Endothelial cell of umbilical vein (primary cell): Measurements from ENCODE around the gene PTPN12. TPM values are rescaled to one million over a fixed set of nuclear protein-coding genes. Genes with fewer than 3 reads are reported as not detected.

Experiments used
- BruUV-seq: library from RNA; stranded (reverse); fragments of 400-500 nt; replicated peaks from 2 replicates; lab custom pipeline; 2021; lab: Mats Ljungman, UMichigan
- CTCF ChIA-PET: fragments of 300-600, 350-600 bp; sonication (Branson Sonifier 250); formaldehyde crosslinking; loops from one replicate; lab custom pipeline; 2021; ENCODE audit warnings: antibody characterized with exemption, inconsistent platforms; lab: Charles Lee
- POLR2A ChIA-PET: fragments of 300-600, 350-600 bp; sonication (Branson Sonifier 250); formaldehyde crosslinking; loops from one replicate; lab custom pipeline; 2021; ENCODE audit warnings: antibody characterized with exemption, inconsistent platforms; lab: Charles Lee
- DNase-seq: peaks from one replicate; pipeline ENCODE4 v3.0.0-alpha.2; 2011; ENCODE audit warnings: low read depth, low spot score
- FAIRE-seq: peaks from 2 replicates; lab custom pipeline; 2011; peaks lifted over from hg19 to GRCh38; lab: Jason Lieb, UNC
- H2AFZ ChIP-seq: 2 replicates; pipeline ENCODE4 v1.6.0; 2012; ENCODE audit warnings: low read depth, low read length, control low read depth, inconsistent platforms
- H3K27ac ChIP-seq: 2 replicates; pipeline ENCODE4 v1.5.1; 2011; ENCODE audit warnings: low read depth, mild to moderate bottlenecking, control low read depth, low read length, moderate library complexity; ENCODE audit not compliant: insufficient read depth
- H3K27me3 ChIP-seq, 2 experiments: 2 replicates each; pipeline versions ENCODE4 v1.6.0 to v1.6.1; 2011; ENCODE audit warnings: low read length in 2 of 2, mixed read lengths in 1 of 2; ENCODE audit not compliant: control insufficient read depth in 2 of 2, insufficient read depth in 2 of 2
- H3K36me3 ChIP-seq, 2 experiments: 2 replicates in 1 of 2; 3 replicates in 1 of 2; pipeline ENCODE4 v1.5.1; 2011; ENCODE audit warnings: low read length in 2 of 2, mild to moderate bottlenecking in 1 of 2, moderate library complexity in 1 of 2; ENCODE audit not compliant: control insufficient read depth in 2 of 2, insufficient read depth in 2 of 2; ENCODE audit errors: extremely low read depth in 1 of 2
- H3K4me1 ChIP-seq: 3 replicates; pipeline ENCODE4 v1.5.1; 2011; ENCODE audit warnings: mild to moderate bottlenecking, low read length; ENCODE audit not compliant: control insufficient read depth, insufficient read depth; ENCODE audit errors: extremely low read depth
- H3K4me2 ChIP-seq: 2 replicates; pipeline ENCODE4 v1.6.1; 2011; ENCODE audit warnings: low read length, control low read depth, mixed read lengths; ENCODE audit not compliant: insufficient read depth
- H3K4me3 ChIP-seq, 3 experiments: fragments of 200-600 bp in 1 of 3; sonication (generic), shearing (Covaris generic) in 1 of 3; replicated peaks in 1 of 3; 2 replicates each; pipeline ENCODE4 v1.5.1; 2011 to 2016; ENCODE audit warnings: control low read depth in 3 of 3, low read length in 3 of 3, mild to moderate bottlenecking in 2 of 3, inconsistent platforms in 1 of 3, low read depth in 1 of 3, moderate library complexity in 1 of 3; ENCODE audit not compliant: insufficient read depth in 1 of 3
- H3K79me2 ChIP-seq: 2 replicates; pipeline ENCODE4 v1.6.0; 2012; ENCODE audit warnings: low read length, inconsistent platforms; ENCODE audit not compliant: control insufficient read depth, insufficient read depth
- H3K9ac ChIP-seq: replicated peaks from 2 replicates; pipeline ENCODE3; 2011; ENCODE audit warnings: low read length, control low read depth; ENCODE audit not compliant: insufficient read depth; ENCODE audit errors: extremely low read depth
- H3K9me1 ChIP-seq: replicated peaks from 3 replicates; pipeline ENCODE4 v1.6.0; 2011; ENCODE audit warnings: mild to moderate bottlenecking, low read length; ENCODE audit not compliant: control insufficient read depth, insufficient read depth; ENCODE audit errors: extremely low read depth
- H3K9me3 ChIP-seq: replicated peaks from 2 replicates; pipeline ENCODE4 v1.5.1; 2012; ENCODE audit warnings: low read length, inconsistent platforms; ENCODE audit not compliant: control insufficient read depth, insufficient read depth
- H4K20me1 ChIP-seq: replicated peaks from 2 replicates; pipeline ENCODE3; 2011; ENCODE audit warnings: mild to moderate bottlenecking, low read length; ENCODE audit not compliant: control insufficient read depth, insufficient read depth; ENCODE audit errors: extremely low read depth
- EZH2 ChIP-seq: IDR thresholded peaks from 2 replicates; pipeline ENCODE4 v1.6.1; 2012; ENCODE audit warnings: borderline replicate concordance, low read depth, mild to moderate bottlenecking, moderate library complexity, low read length, inconsistent platforms; ENCODE audit not compliant: severe bottlenecking
- FOS ChIP-seq: IDR thresholded peaks from 2 replicates; pipeline ENCODE4 v1.6.1; 2011; ENCODE audit warnings: mild to moderate bottlenecking, low read length, moderate library complexity, borderline replicate concordance; ENCODE audit not compliant: insufficient read depth
- GATA2 ChIP-seq: IDR thresholded peaks from 2 replicates; pipeline ENCODE4 v1.7.0; 2011; ENCODE audit warnings: low read depth, mild to moderate bottlenecking, moderate library complexity, mixed read lengths, low read length; ENCODE audit not compliant: insufficient read length, insufficient read depth
- JUN ChIP-seq: IDR thresholded peaks from 2 replicates; pipeline ENCODE4 v1.6.1; 2011; ENCODE audit warnings: borderline replicate concordance, low read depth; ENCODE audit not compliant: insufficient read length, insufficient read depth
- MYC ChIP-seq: IDR thresholded peaks from one replicate; pipeline ENCODE4 v1.6.1; 2011; ENCODE audit warnings: mild to moderate bottlenecking, low read depth, low read length
- POLR2A ChIP-seq: IDR thresholded peaks from 2 replicates; pipeline ENCODE4 v1.6.1; 2012; ENCODE audit warnings: low read depth, mild to moderate bottlenecking, control low read depth, low read length
- POLR2AphosphoS5 ChIP-seq: IDR thresholded peaks from 2 replicates; pipeline ENCODE4 v1.6.1; 2012; ENCODE audit warnings: low read depth, mild to moderate bottlenecking, control low read depth, low read length, moderate library complexity; ENCODE audit not compliant: insufficient read depth
- dilution Hi-C: fragments of 300-500 bp; cut with MboI; formaldehyde crosslinking; loops from one replicate; pipeline ENCODE4 v1.15.0; 2019; ENCODE audit warnings: low sequenced_read_pairs; ENCODE audit not compliant: extremely low pct_ligation_motif_present
- intact Hi-C: fragments of 100-400 bp; cut with micrococcal nuclease; formaldehyde crosslinking; loops from one replicate; pipeline ENCODE4 v1.10.0; 2022
- polyA plus RNA-seq, 4 experiments: library from polyadenylated mRNA; depleted of rRNA in 3 of 4; stranded (reverse) in 3 of 4; unstranded in 1 of 4; fragments of >200 nt; gene quantifications; 2 replicates each; pipeline versions ENCODE4 v1.2.1 to v1.2.3, GENCODE V29; 2011 to 2012; ENCODE audit warnings: missing spikeins in 1 of 4
- total RNA-seq: library from RNA; stranded (reverse); gene quantifications from 2 replicates; pipeline ENCODE4 v1.2.3, GENCODE V29; 2021
- TF ChIP-seq, protein P1 (sequence below): IDR thresholded peaks from 2 replicates; pipeline ENCODE4 v1.6.1; 2011; ENCODE audit not compliant: insufficient read depth, insufficient read length
- TF ChIP-seq, protein P2 (sequence below), 2 donors: IDR thresholded peaks; 1 replicate in 1 of 2; 2 replicates in 1 of 2; pipeline ENCODE4 v1.5.1; 2011; ENCODE audit warnings: low read length in 2 of 2, mild to moderate bottlenecking in 2 of 2, moderate library complexity in 2 of 2, control low read depth in 1 of 2, inconsistent platforms in 1 of 2, low read depth in 1 of 2; ENCODE audit not compliant: insufficient read depth in 1 of 2; ENCODE audit errors: extremely low read depth in 1 of 2

Gene PTPN12
- total and polyA plus RNA-seq, 2 donors (not counting 3 experiments of a cell fraction or from before 2014, with no cell fraction given) = 30.6 to 137 TPM

DNA sequence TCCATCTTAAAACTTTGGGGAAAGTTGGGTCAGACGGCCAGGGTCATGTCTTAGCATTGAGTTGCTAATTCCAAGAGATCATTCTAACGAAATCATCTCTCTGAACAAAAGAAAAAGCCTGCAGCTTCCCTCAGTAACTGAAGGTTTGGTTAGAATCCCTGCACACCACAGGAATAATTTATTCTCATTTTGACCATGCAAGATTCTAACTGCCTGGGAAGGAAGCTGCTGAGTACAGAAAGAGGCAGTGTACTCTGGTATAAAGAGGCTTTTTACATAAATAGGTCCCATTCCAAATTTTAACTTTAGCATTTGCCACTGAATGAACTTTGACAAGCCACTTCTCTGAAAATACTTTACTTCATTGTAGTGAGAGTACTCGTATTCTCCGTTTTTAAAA lies 82.2 kb downstream of the PTPN12 start:
- no peaks in the 10 kb centered on the region for H4K20me1 ChIP-seq
- H3K9ac ChIP-seq = no peak overlapping the region
- no peaks in the 10 kb centered on the region for H3K27me3 ChIP-seq
- H3K9me1 ChIP-seq = no peaks in the 10 kb centered on the region
- H3K9me3 ChIP-seq = no peaks in the 10 kb centered on the region
- H3K36me3 ChIP-seq = peaks cover 18 to 24% of the 10 kb centered on the region in 2 experiments
- no TSS peak for BruUV-seq
- H3K27ac ChIP-seq = no peak overlapping the region
- H3K4me3 ChIP-seq = no peak overlapping the region
- FAIRE-seq (no peak), DNase-seq (no peak)
- intact Hi-C loops (no loop called here), dilution Hi-C loops (no loop called here)
- H3K79me2 ChIP-seq = peaks cover 14% of the 10 kb centered on the region
- no peaks in the 10 kb centered on the region for H3K4me1 ChIP-seq
- H3K4me2 ChIP-seq = no peak overlapping the region
- ChIA-PET POLR2A (no interaction called here), CTCF (no interaction called here)
- H2AFZ ChIP-seq = no peak overlapping the region
- TF ChIP-seq JUN (no peak), POLR2A (no peak), GATA2 (no peak), EZH2 (no peak), MYC (no peak), FOS (no peak), POLR2AphosphoS5 (no peak)
- TF ChIP-seq, protein P1, sequence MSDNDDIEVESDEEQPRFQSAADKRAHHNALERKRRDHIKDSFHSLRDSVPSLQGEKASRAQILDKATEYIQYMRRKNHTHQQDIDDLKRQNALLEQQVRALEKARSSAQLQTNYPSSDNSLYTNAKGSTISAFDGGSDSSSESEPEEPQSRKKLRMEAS = no peak
- TF ChIP-seq, protein P2, sequence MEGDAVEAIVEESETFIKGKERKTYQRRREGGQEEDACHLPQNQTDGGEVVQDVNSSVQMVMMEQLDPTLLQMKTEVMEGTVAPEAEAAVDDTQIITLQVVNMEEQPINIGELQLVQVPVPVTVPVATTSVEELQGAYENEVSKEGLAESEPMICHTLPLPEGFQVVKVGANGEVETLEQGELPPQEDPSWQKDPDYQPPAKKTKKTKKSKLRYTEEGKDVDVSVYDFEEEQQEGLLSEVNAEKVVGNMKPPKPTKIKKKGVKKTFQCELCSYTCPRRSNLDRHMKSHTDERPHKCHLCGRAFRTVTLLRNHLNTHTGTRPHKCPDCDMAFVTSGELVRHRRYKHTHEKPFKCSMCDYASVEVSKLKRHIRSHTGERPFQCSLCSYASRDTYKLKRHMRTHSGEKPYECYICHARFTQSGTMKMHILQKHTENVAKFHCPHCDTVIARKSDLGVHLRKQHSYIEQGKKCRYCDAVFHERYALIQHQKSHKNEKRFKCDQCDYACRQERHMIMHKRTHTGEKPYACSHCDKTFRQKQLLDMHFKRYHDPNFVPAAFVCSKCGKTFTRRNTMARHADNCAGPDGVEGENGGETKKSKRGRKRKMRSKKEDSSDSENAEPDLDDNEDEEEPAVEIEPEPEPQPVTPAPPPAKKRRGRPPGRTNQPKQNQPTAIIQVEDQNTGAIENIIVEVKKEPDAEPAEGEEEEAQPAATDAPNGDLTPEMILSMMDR (IDR thresholded peaks at IDR 0.05; ENCODE audit: extremely low read depth in 1 of 2, insufficient read depth in 1 of 2, low read depth in 1 of 2, low read length in 2 of 2) = no peak
